ENCODE measurements around the gene PADI2.

PADI2 gene

GRCh38 chr1:17095141-17095540 lies 24.1 kb downstream of the PADI2 start:
- DNase-seq (ENCODE audit: low spot score) = no peak
- no peak for TF ChIP-seq CTCF (IDR thresholded peaks at IDR 0.05; ENCODE audit: extremely low read depth, missing control alignments)

GRCh38 chr1:17094664-17095063 lies 24.6 kb downstream of the PADI2 start:
- TF ChIP-seq CTCF (IDR thresholded peaks at IDR 0.05; ENCODE audit: extremely low read depth, missing control alignments) = no peak
- peak; percentile 50 for DNase-seq (ENCODE audit: low spot score)

- DNase-seq (ENCODE audit: low spot score) = no peak
- TF ChIP-seq CTCF (IDR thresholded peaks at IDR 0.05; ENCODE audit: extremely low read depth, missing control alignments) = no peak
These were observed 25.3 kb downstream of the PADI2 start for GRCh38 chr1:17093822-17094393.

- TF ChIP-seq CTCF (IDR thresholded peaks at IDR 0.05; ENCODE audit: extremely low read depth, missing control alignments) = no peak
- no peak for DNase-seq (ENCODE audit: low spot score)
These were observed 28.0 kb downstream of the PADI2 start for GRCh38 chr1:17091252-17091651.

GRCh38 chr1:17089506-17089905 lies 29.7 kb downstream of the PADI2 start:
- TF ChIP-seq CTCF (IDR thresholded peaks at IDR 0.05; ENCODE audit: extremely low read depth, missing control alignments) = no peak

GRCh38 chr1:17086751-17087150 lies 32.5 kb downstream of the PADI2 start:
- TF ChIP-seq CTCF (IDR thresholded peaks at IDR 0.05; ENCODE audit: extremely low read depth, missing control alignments) = no peak
- no peak for DNase-seq (ENCODE audit: low spot score)

More at GRCh38 chr1:17089506-17089905, 29.7 kb downstream of the PADI2 start:
- DNase-seq (ENCODE audit: low spot score) = no peak

GRCh38 chr1:17084787-17085186 lies 34.5 kb downstream of the PADI2 start:
- no peak for DNase-seq (ENCODE audit: low spot score)
- TF ChIP-seq CTCF (IDR thresholded peaks at IDR 0.05; ENCODE audit: extremely low read depth, missing control alignments) = no peak
